IMR-90 (cell line): ENCODE results near the gene SLC9B1. TPM values are rescaled to one million over a fixed set of nuclear protein-coding genes. Genes with fewer than 3 reads are reported as not detected.

ENCODE experiments used
- ATAC-seq: fragments of 200-7000 bp; cut with Tn5 transposase; 2 replicates; pipeline ENCODE4 v1.9.1; 2020; ENCODE audit warnings: low read depth, mild to moderate bottlenecking, moderate library complexity
- BruUV-seq: library from RNA; stranded (reverse); fragments of 400-500 nt; replicated peaks from 2 replicates; lab custom pipeline; 2021; lab: Mats Ljungman, UMichigan
- CTCF ChIA-PET: fragments of 300-600 bp; formaldehyde crosslinking; extraction: SDS; loops from one replicate; lab custom pipeline; 2021; ENCODE audit warnings: antibody characterized with exemption; lab: Yijun Ruan, JAX
- POLR2A ChIA-PET: fragments of 300-600 bp; sonication (Branson Sonifier 250); formaldehyde crosslinking; loops from one replicate; lab custom pipeline; 2022; ENCODE audit warnings: antibody characterized with exemption; ENCODE audit not compliant: unreplicated experiment; lab: Charles Lee
- DNase-seq: peaks from one replicate; pipeline ENCODE4 v3.0.0; 2013
- H2AFZ ChIP-seq: replicated peaks from 2 replicates; pipeline ENCODE3; 2013; ENCODE audit warnings: low read length, mild to moderate bottlenecking; ENCODE audit not compliant: poor library complexity
- H2AK5ac ChIP-seq: 2 replicates; pipeline ENCODE4 v1.6.1; 2013; ENCODE audit warnings: low read depth, low read length, inconsistent platforms
- H2AK9ac ChIP-seq: replicated peaks from 2 replicates; pipeline ENCODE3; 2013; ENCODE audit warnings: mild to moderate bottlenecking, low read depth, low read length, moderate library complexity; ENCODE audit not compliant: poor library complexity
- H2BK120ac ChIP-seq: 2 replicates; pipeline ENCODE4 v1.6.1; 2013; ENCODE audit warnings: low read depth, low read length, inconsistent platforms
- H2BK15ac ChIP-seq: 3 replicates; pipeline ENCODE4 v1.6.1; 2013; ENCODE audit warnings: low read depth, low read length, inconsistent platforms
- H2BK20ac ChIP-seq: 2 replicates; pipeline ENCODE4 v1.6.1; 2013; ENCODE audit warnings: low read depth, mild to moderate bottlenecking, inconsistent platforms, low read length, moderate library complexity
- H2BK5ac ChIP-seq: 2 replicates; pipeline ENCODE4 v1.6.1; 2013; ENCODE audit warnings: mild to moderate bottlenecking, low read depth, low read length, inconsistent platforms; ENCODE audit not compliant: poor library complexity, severe bottlenecking
- H3K14ac ChIP-seq: replicated peaks from 2 replicates; pipeline ENCODE4 v1.6.1; 2013; ENCODE audit warnings: low read depth, low read length, inconsistent platforms
- H3K18ac ChIP-seq: 2 replicates; pipeline ENCODE4 v1.6.1; 2013; ENCODE audit warnings: low read depth, low read length, control low read depth
- H3K23ac ChIP-seq: 2 replicates; pipeline ENCODE4 v1.6.1; 2013; ENCODE audit warnings: low read depth, low read length, inconsistent platforms
- H3K27ac ChIP-seq: 2 replicates; pipeline ENCODE4 v1.5.1; 2013; ENCODE audit warnings: mild to moderate bottlenecking, control low read depth, low read length; ENCODE audit not compliant: insufficient read depth
- H3K27me3 ChIP-seq: 2 replicates; pipeline ENCODE4 v1.6.1; 2013; ENCODE audit warnings: low read length; ENCODE audit not compliant: control insufficient read depth, insufficient read depth
- H3K36me3 ChIP-seq: 2 replicates; pipeline ENCODE4 v1.6.1; 2013; ENCODE audit warnings: low read length, mixed read lengths; ENCODE audit not compliant: control insufficient read depth, insufficient read depth
- H3K4ac ChIP-seq: 2 replicates; pipeline ENCODE4 v1.6.1; 2013; ENCODE audit warnings: low read depth, low read length, inconsistent platforms
- H3K4me1 ChIP-seq: 2 replicates; pipeline ENCODE4 v1.6.1; 2013; ENCODE audit warnings: low read length, mixed read lengths; ENCODE audit not compliant: control insufficient read depth, insufficient read depth
- H3K4me2 ChIP-seq: 2 replicates; pipeline ENCODE4 v1.6.1; 2013; ENCODE audit warnings: low read depth, mild to moderate bottlenecking, control low read depth, low read length, moderate library complexity
- H3K4me3 ChIP-seq: 2 replicates; pipeline ENCODE4 v1.5.1; 2013; ENCODE audit warnings: low read depth, mild to moderate bottlenecking, control low read depth, low read length, moderate library complexity; ENCODE audit not compliant: insufficient read depth
- H3K56ac ChIP-seq: 2 replicates; pipeline ENCODE4 v1.6.1; 2013; ENCODE audit warnings: low read length, inconsistent platforms; ENCODE audit not compliant: insufficient read depth; ENCODE audit errors: extremely low read depth
- H3K79me1 ChIP-seq, 2 experiments: 2 replicates each; pipeline ENCODE4 v1.6.1; 2013; ENCODE audit warnings: low read length in 2 of 2, inconsistent platforms in 1 of 2, low read depth in 1 of 2
- H3K9ac ChIP-seq: 2 replicates; pipeline ENCODE4 v1.6.1; 2013; ENCODE audit warnings: low read depth, low read length, control low read depth
- H3K9me1 ChIP-seq: 2 replicates; pipeline ENCODE4 v1.6.1; 2013; ENCODE audit warnings: low read length, inconsistent platforms; ENCODE audit not compliant: insufficient read depth
- H3K9me3 ChIP-seq: 2 replicates; pipeline ENCODE4 v1.6.1; 2013; ENCODE audit warnings: low read length; ENCODE audit not compliant: control insufficient read depth, insufficient read depth
- H4K20me1 ChIP-seq: 2 replicates; pipeline ENCODE4 v1.6.1; 2013; ENCODE audit warnings: low read length, inconsistent platforms; ENCODE audit not compliant: insufficient read depth
- H4K5ac ChIP-seq: 2 replicates; pipeline ENCODE4 v1.6.1; 2013; ENCODE audit warnings: mild to moderate bottlenecking, low read depth, low read length, control low read depth
- H4K8ac ChIP-seq, 2 experiments: 2 replicates each; pipeline ENCODE4 v1.6.1; 2013; ENCODE audit warnings: low read depth in 2 of 2, low read length in 2 of 2, control low read depth in 1 of 2, inconsistent platforms in 1 of 2
- H4K91ac ChIP-seq: 2 replicates; pipeline ENCODE4 v1.6.1; 2013; ENCODE audit warnings: low read depth, low read length, inconsistent platforms; ENCODE audit not compliant: insufficient read depth
- ELK1 ChIP-seq: fragments of 150-350 bp; IDR thresholded peaks from 2 replicates; pipeline ENCODE4 v1.6.1; 2016; ENCODE audit warnings: low read depth, mild to moderate bottlenecking, low read length, moderate library complexity, borderline replicate concordance
- RCOR1 ChIP-seq: IDR thresholded peaks from 2 replicates; pipeline ENCODE4 v1.6.1; 2012; ENCODE audit warnings: mild to moderate bottlenecking, low read length, improper control_type of control experiment; ENCODE audit not compliant: insufficient replicate concordance
- WGBS, 2 experiments: methylation state at CpG; one replicate each; pipeline versions ENCODE4 v1.1.5 to v1.1.7; 2013; ENCODE audit warnings: missing lambda C conversion rate in 2 of 2; ENCODE audit not compliant: insufficient read length in 1 of 2; ENCODE audit errors: extremely low coverage in 2 of 2; 5-methylcytosine and 5-hydroxymethylcytosine counted together
- dilution Hi-C: fragments of 300-500 bp; cut with HindIII; formaldehyde crosslinking; loops from one replicate; pipeline ENCODE4 v1.14.3; 2018; ENCODE audit warnings: low sequenced_read_pairs; ENCODE audit not compliant: unreplicated experiment
- in situ Hi-C: fragments of 300-500 bp; cut with MboI; formaldehyde crosslinking; loops from 3 replicates; pipeline ENCODE4 v1.14.3; 2019; ENCODE audit warnings: low sequenced_read_pairs, inconsistent platforms, mixed read lengths
- intact Hi-C: fragments of 100-400 bp; cut with micrococcal nuclease; formaldehyde crosslinking; loops from 2 replicates; pipeline ENCODE4 v1.10.0; 2022
- polyA plus RNA-seq, 3 experiments: library from polyadenylated mRNA; depleted of rRNA; stranded (reverse); fragments of >200 nt; gene quantifications; 2 replicates each; pipeline ENCODE4 v1.2.3, GENCODE V29; 2012; ENCODE audit warnings: low replicate concordance in 1 of 3
- total RNA-seq: library from RNA; depleted of rRNA; stranded (reverse); fragments of >200 nt; gene quantifications from 2 replicates; pipeline ENCODE4 v1.2.3, GENCODE V29; 2012
- TF ChIP-seq, protein P1 (sequence below): conservative IDR thresholded peaks from 2 replicates; pipeline ENCODE4 v1.5.1; 2012; ENCODE audit warnings: mild to moderate bottlenecking, low read depth, low read length, improper control_type of control experiment

Gene SLC9B1
- total and polyA plus RNA-seq, 2 of the 4 experiments (the other 2 are of a cell fraction), result 0.07 to 0.18 TPM

DNA sequence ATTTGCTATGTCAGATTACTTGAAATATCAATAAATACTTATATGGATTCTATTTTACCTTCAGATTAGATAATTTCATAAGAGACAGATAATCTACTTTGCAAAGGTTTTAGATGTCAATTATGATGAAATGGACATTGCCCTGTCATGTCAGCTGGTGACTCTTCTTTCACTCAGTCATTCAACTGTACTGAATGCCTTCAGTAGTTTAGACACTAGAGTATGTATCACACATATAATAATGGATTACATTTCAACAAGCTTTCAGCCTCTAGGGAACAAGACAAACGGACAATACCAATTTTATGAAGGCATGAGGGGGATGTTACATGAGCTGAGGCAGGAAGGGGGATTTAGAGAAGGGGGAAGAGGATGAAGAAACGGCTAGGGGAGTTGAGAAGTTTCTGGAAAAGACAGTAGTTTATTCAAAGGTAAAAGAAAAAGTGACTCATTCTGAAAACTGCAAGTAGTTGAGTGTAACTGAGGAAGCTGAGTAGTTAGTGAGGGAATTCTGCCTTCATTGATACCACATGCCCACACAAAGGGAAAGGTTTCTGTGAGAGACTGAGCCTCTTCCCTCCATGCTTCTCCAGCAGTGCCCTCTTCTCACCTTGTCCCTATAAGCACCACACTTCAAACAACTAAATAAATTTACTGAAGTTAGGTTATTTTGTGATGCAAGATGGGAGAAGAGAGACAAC, 31.4 kb upstream of the SLC9B1 start:
- Histone ChIP-seq H3K18ac (no peak overlapping the region), H3K56ac (no peak overlapping the region), H3K14ac (no peak overlapping the region), H3K9ac (no peak overlapping the region), H4K91ac (no peak overlapping the region), H2BK120ac (no peak overlapping the region), H3K27ac (no peak overlapping the region), H2BK15ac (no peak overlapping the region), H3K23ac (no peak overlapping the region), H3K4me3 (no peak overlapping the region), H3K9me3 (no peaks in the 10 kb centered on the region), H3K36me3 (no peaks in the 10 kb centered on the region), H4K20me1 (no peaks in the 10 kb centered on the region), H2BK5ac (no peak overlapping the region), H4K5ac (no peak overlapping the region), H3K4me2 (no peak overlapping the region), H3K79me1 (no peaks in the 10 kb centered on the region), H4K8ac (0 out of 4 replicates have a peak overlapping the region, but pooled peaks of 1 of the 2 experiments have one; percentile 63), H2AK9ac (no peak overlapping the region), H3K9me1 (no peaks in the 10 kb centered on the region), H3K27me3 (no peaks in the 10 kb centered on the region), H2AK5ac (no peak overlapping the region), H3K4ac (no peak overlapping the region), H2BK20ac (no peak overlapping the region), H2AFZ (no peak overlapping the region), H3K4me1 (peaks cover 1% of the 10 kb centered on the region; the same call in 1 of the 2 replicates)
- TF ChIP-seq, protein P1, sequence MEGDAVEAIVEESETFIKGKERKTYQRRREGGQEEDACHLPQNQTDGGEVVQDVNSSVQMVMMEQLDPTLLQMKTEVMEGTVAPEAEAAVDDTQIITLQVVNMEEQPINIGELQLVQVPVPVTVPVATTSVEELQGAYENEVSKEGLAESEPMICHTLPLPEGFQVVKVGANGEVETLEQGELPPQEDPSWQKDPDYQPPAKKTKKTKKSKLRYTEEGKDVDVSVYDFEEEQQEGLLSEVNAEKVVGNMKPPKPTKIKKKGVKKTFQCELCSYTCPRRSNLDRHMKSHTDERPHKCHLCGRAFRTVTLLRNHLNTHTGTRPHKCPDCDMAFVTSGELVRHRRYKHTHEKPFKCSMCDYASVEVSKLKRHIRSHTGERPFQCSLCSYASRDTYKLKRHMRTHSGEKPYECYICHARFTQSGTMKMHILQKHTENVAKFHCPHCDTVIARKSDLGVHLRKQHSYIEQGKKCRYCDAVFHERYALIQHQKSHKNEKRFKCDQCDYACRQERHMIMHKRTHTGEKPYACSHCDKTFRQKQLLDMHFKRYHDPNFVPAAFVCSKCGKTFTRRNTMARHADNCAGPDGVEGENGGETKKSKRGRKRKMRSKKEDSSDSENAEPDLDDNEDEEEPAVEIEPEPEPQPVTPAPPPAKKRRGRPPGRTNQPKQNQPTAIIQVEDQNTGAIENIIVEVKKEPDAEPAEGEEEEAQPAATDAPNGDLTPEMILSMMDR, result no peak
- TF ChIP-seq RCOR1 (no peak), ELK1 (no peak)
- peak; percentile 51 for ATAC-seq
- intact Hi-C loops (no loop called here), dilution Hi-C loops (no loop called here), in situ Hi-C loops (no loop called here)
- DNase-seq, result peak; percentile 30
- ChIA-PET POLR2A (no interaction called here), CTCF (interaction anchor here (0.6 kb wide), 1 partner anchor 486 kb away, joined by 3 read pairs; no protein-coding TSS in a partner anchor)
- 43% methylated on average over 1 of the region's 2 CpGs; no CpG with 5 or more reads in 1 of the 2 experiments for WGBS, 2 experiments
- no TSS peak for BruUV-seq
